Smooth muscle cell (in vitro differentiated cells): ENCODE measurements around the gene LAMA4. TPM values are rescaled to one million over a fixed set of nuclear protein-coding genes. Genes with fewer than 3 reads are reported as not detected.
A peak's percentile ranks its signal among the peaks of the same experiment; 100 is the strongest.

ENCODE experiments used
- DNase-seq: peaks from one replicate; lab custom pipeline; 2025; ENCODE audit not compliant: unreplicated experiment; lab: John Stamatoyannopoulos, UW
- H2AFZ ChIP-seq: fragments of 200-600 bp; sonication (generic); 2 replicates; pipeline ENCODE4 v1.6.0; 2016; ENCODE audit warnings: antibody characterized with exemption, low read depth, mild to moderate bottlenecking
- H3F3A ChIP-seq: fragments of 200-600 bp; sonication (generic); 2 replicates; pipeline ENCODE4 v1.6.0; 2017; ENCODE audit warnings: antibody characterized with exemption, low read depth
- H3K27ac ChIP-seq: fragments of 200-600 bp; sonication (generic); 2 replicates; pipeline ENCODE4 v1.5.1; 2016; ENCODE audit warnings: low read depth, mild to moderate bottlenecking
- H3K27me3 ChIP-seq: fragments of 200-600 bp; sonication (generic); 2 replicates; pipeline ENCODE4 v1.6.1; 2016; ENCODE audit warnings: low read depth, mild to moderate bottlenecking
- H3K36me3 ChIP-seq: fragments of 200-600 bp; sonication (generic); 2 replicates; pipeline ENCODE4 v1.5.1; 2016; ENCODE audit warnings: low read depth
- H3K4me1 ChIP-seq: fragments of 200-600 bp; sonication (generic); 2 replicates; pipeline ENCODE4 v1.5.1; 2016; ENCODE audit warnings: low read depth
- H3K4me2 ChIP-seq: fragments of 200-600 bp; sonication (generic); 2 replicates; pipeline ENCODE4 v1.6.0; 2016; ENCODE audit warnings: mild to moderate bottlenecking
- H3K4me3 ChIP-seq: fragments of 200-600 bp; sonication (generic); 2 replicates; pipeline ENCODE4 v1.5.1; 2016; ENCODE audit warnings: mild to moderate bottlenecking
- H3K79me2 ChIP-seq: fragments of 200-600 bp; sonication (generic); 2 replicates; pipeline ENCODE4 v1.6.0; 2016; ENCODE audit warnings: low read depth, mild to moderate bottlenecking
- H3K9ac ChIP-seq: fragments of 200-600 bp; sonication (generic); 2 replicates; pipeline ENCODE4 v1.6.0; 2016; ENCODE audit warnings: low read depth
- H3K9me3 ChIP-seq: fragments of 200-600 bp; sonication (generic); replicated peaks from 2 replicates; pipeline ENCODE4 v1.5.1; 2016; ENCODE audit warnings: low read depth
- H4K20me1 ChIP-seq: fragments of 200-600 bp; sonication (generic); 2 replicates; pipeline ENCODE4 v1.6.0; 2016; ENCODE audit warnings: low read depth
- WGBS: methylation state at CpG from one replicate; pipeline ENCODE4 v1.1.7; 2016; ENCODE audit warnings: low lambda C conversion rate; 5-methylcytosine and 5-hydroxymethylcytosine counted together
- polyA plus RNA-seq: library from polyadenylated mRNA; unstranded; fragments of >200 nt; fragmentation: Nextera tagmentation; extraction: Ambion mirVana; gene quantifications from 2 replicates; pipeline ENCODE4 v1.2.1, GENCODE V29; 2016
- total RNA-seq: library from RNA; depleted of rRNA; stranded (reverse); fragments of >200 nt; gene quantifications from 2 replicates; pipeline ENCODE4 v1.2.3, GENCODE V29; 2014
- TF ChIP-seq, protein P1 (sequence below): fragments of 200-600 bp; sonication (generic); IDR thresholded peaks from 2 replicates; pipeline ENCODE4 v1.5.1; 2017; ENCODE audit warnings: borderline replicate concordance, mild to moderate bottlenecking, antibody characterized with exemption; ENCODE audit not compliant: insufficient read depth, poor library complexity, severe bottlenecking

LAMA4 gene
- total and polyA plus RNA-seq, 2 experiments from 2014 or later, result 9.1 to 29.4 TPM

- peaks cover 5% of the 10 kb centered on the region for H3F3A ChIP-seq
- no peak for DNase-seq
- no peaks in the 10 kb centered on the region for H3K36me3 ChIP-seq
- H3K4me2 ChIP-seq, result no peak overlapping the region
- H3K9me3 ChIP-seq, result no peaks in the 10 kb centered on the region
- H2AFZ ChIP-seq, result no peak overlapping the region
- no peaks in the 10 kb centered on the region for H3K79me2 ChIP-seq
- no peaks in the 10 kb centered on the region for H4K20me1 ChIP-seq
- no peak overlapping the region for H3K27ac ChIP-seq
- H3K4me1 ChIP-seq, result peaks cover 3% of the 10 kb centered on the region
- TF ChIP-seq, protein P1, sequence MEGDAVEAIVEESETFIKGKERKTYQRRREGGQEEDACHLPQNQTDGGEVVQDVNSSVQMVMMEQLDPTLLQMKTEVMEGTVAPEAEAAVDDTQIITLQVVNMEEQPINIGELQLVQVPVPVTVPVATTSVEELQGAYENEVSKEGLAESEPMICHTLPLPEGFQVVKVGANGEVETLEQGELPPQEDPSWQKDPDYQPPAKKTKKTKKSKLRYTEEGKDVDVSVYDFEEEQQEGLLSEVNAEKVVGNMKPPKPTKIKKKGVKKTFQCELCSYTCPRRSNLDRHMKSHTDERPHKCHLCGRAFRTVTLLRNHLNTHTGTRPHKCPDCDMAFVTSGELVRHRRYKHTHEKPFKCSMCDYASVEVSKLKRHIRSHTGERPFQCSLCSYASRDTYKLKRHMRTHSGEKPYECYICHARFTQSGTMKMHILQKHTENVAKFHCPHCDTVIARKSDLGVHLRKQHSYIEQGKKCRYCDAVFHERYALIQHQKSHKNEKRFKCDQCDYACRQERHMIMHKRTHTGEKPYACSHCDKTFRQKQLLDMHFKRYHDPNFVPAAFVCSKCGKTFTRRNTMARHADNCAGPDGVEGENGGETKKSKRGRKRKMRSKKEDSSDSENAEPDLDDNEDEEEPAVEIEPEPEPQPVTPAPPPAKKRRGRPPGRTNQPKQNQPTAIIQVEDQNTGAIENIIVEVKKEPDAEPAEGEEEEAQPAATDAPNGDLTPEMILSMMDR, result no peak
- H3K27me3 ChIP-seq, result peaks cover under 1% of the 10 kb centered on the region
- no peak overlapping the region for H3K4me3 ChIP-seq
- H3K9ac ChIP-seq, result no peak overlapping the region
- 91% methylated on average over 5 of the region's 5 CpGs for WGBS
These were observed 7.1 kb downstream of the LAMA4 start for GRCh38 chr6:112247275-112247674.

- no peak for DNase-seq
- peak overlapping the region; percentile 61 for H3K27ac ChIP-seq
- H3K9ac ChIP-seq, result no peak overlapping the region
- WGBS, result 27% methylated on average over 5 of the region's 5 CpGs
- H3K9me3 ChIP-seq, result no peaks in the 10 kb centered on the region
- H3K79me2 ChIP-seq, result no peaks in the 10 kb centered on the region
- no peak overlapping the region for H3K4me3 ChIP-seq
- TF ChIP-seq, protein P1, result no peak
- H2AFZ ChIP-seq, result peak overlapping the region; percentile 8
- H3K4me2 ChIP-seq, result peak overlapping the region; percentile 66
- H3K36me3 ChIP-seq, result no peaks in the 10 kb centered on the region
- peaks cover 3% of the 10 kb centered on the region for H3K4me1 ChIP-seq
- peaks cover 5% of the 10 kb centered on the region for H3F3A ChIP-seq
- H3K27me3 ChIP-seq, result no peaks in the 10 kb centered on the region
- H4K20me1 ChIP-seq, result no peaks in the 10 kb centered on the region
These were observed 8.7 kb downstream of the LAMA4 start for GRCh38 chr6:112245511-112246203.

DNA sequence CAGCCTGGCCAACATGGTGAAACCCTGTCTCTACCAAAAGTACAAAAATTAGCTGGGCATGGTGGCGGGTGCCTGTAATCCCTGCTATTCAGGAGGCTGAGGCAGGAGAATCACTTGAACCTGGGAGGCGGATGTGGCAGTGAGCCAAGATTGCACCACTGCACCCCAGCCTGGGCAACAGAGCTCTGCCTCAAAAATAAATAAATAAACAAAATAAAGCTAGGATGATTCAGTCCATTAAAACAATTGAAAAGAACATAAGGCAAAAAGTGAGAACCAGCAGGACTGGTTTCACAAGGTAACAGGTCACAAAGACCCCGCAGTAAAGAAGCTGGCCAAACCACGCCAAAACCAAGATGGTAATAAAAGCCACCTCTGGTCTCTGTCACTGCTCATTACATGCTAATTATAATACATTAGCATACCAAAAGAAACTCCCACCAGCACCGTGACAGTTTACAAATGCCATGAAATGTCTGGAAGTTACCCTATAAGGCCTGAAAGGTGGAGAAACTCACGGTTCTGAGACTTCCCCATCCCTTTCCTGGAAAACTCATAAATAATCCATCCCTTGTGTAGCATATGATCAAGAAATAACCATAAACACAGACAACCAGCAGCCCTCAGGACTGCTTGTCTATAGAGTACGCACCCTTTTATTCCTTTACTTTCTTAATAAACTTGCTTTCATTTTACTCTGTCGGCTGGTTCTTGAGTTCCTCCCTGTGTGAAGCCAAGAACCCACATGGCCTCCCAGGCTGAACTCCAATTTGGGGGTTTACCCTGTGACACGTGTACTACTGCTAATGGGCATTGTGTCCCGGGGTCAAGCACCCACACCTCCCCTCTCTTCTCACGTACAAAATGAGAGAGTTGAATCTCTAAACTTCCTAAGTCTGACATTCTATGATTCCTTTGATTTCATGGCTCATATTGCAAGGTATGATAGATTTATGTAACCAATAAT, 10.2 kb downstream of the LAMA4 start:
- Histone ChIP-seq H3K9me3 (no peaks in the 10 kb centered on the region), H3K4me2 (no peak overlapping the region), H3K4me1 (peaks cover 3% of the 10 kb centered on the region), H3K36me3 (no peaks in the 10 kb centered on the region), H3K27ac (peak overlapping the region; percentile 61), H3K4me3 (no peak overlapping the region), H3K27me3 (no peaks in the 10 kb centered on the region), H3K9ac (no peak overlapping the region), H3F3A (peaks cover 5% of the 10 kb centered on the region), H2AFZ (no peak overlapping the region), H3K79me2 (no peaks in the 10 kb centered on the region), H4K20me1 (no peaks in the 10 kb centered on the region)
- 85% methylated on average over 11 of the region's 11 CpGs for WGBS
- no peak for DNase-seq
- TF ChIP-seq, protein P1, result no peak
